Measurements from ENCODE around the gene TXNRD2.
A peak's percentile ranks its signal among the peaks of the same experiment; 100 is the strongest.

Gene TXNRD2

GRCh38 chr22:19941365-19942082 lies at the start of gene TXNRD2, which contains the start of gene COMT:
TXNRD2 (minus strand) TSS chr22:19941818; CDS start chr22:19941803, 15 bp downstream.
COMT (plus strand) TSS chr22:19941772; CDS start chr22:19962527, 20,755 bp downstream.
- DNase-seq (ENCODE audit: low spot score in 2 of 2), result peak; percentile 63 to 83
- Mint-ChIP-seq H3K4me3 (peak within 1 kb of the TSS; percentile 92), H3K4me1 (peaks cover 30% of the 10 kb centered on the region), H3K9me3 (peaks cover 5% of the 10 kb centered on the region), H3K36me3 (peaks cover 13% of the 10 kb centered on the region), H3K27ac (peak within 1 kb of the TSS; percentile 98)
- ATAC-seq, result peak; percentile 94

GRCh38 chr22:19991395-19991644 lies 49.7 kb upstream of the TXNRD2 start:
- Mint-ChIP-seq H3K4me3 (no peak overlapping the region), H3K9me3 (no peaks in the 10 kb centered on the region), H3K4me1 (no peaks in the 10 kb centered on the region), H3K36me3 (no peaks in the 10 kb centered on the region), H3K27ac (no peak overlapping the region)
- ATAC-seq (no peak), DNase-seq (ENCODE audit: low spot score in 2 of 2) (no peak)

GRCh38 chr22:19990609-19991394 lies 49.2 kb upstream of the TXNRD2 start:
- Mint-ChIP-seq H3K27ac (no peak overlapping the region), H3K4me1 (no peaks in the 10 kb centered on the region), H3K9me3 (no peaks in the 10 kb centered on the region), H3K4me3 (no peak overlapping the region), H3K36me3 (no peaks in the 10 kb centered on the region)
- no peak for ATAC-seq
- DNase-seq (ENCODE audit: low spot score in 2 of 2), result no peak

GRCh38 chr22:19990188-19990587 lies 48.6 kb upstream of the TXNRD2 start:
- ATAC-seq, result no peak
- Mint-ChIP-seq H3K4me1 (no peaks in the 10 kb centered on the region), H3K4me3 (no peak overlapping the region)

GRCh38 chr22:19989725-19990067 lies 48.1 kb upstream of the TXNRD2 start:
- H3K4me1 Mint-ChIP-seq, result no peaks in the 10 kb centered on the region
- H3K4me3 Mint-ChIP-seq, result no peak overlapping the region
- H3K36me3 Mint-ChIP-seq, result no peaks in the 10 kb centered on the region
- no peak overlapping the region for H3K27ac Mint-ChIP-seq
- H3K9me3 Mint-ChIP-seq, result no peaks in the 10 kb centered on the region
- DNase-seq (ENCODE audit: low spot score in 2 of 2), result no peak
- no peak for ATAC-seq

More at GRCh38 chr22:19990188-19990587, 48.6 kb upstream of the TXNRD2 start:
- H3K27ac Mint-ChIP-seq, result no peak overlapping the region
- H3K9me3 Mint-ChIP-seq, result no peaks in the 10 kb centered on the region
- H3K36me3 Mint-ChIP-seq, result no peaks in the 10 kb centered on the region
- DNase-seq (ENCODE audit: low spot score in 2 of 2), result no peak

GRCh38 chr22:19988965-19989724 lies 47.5 kb upstream of the TXNRD2 start:
- Mint-ChIP-seq H3K27ac (no peak overlapping the region), H3K4me3 (no peak overlapping the region), H3K9me3 (no peaks in the 10 kb centered on the region), H3K36me3 (no peaks in the 10 kb centered on the region), H3K4me1 (no peaks in the 10 kb centered on the region)
- ATAC-seq, result no peak
- no peak for DNase-seq (ENCODE audit: low spot score in 2 of 2)

- Mint-ChIP-seq H3K4me1 (no peaks in the 10 kb centered on the region), H3K27ac (no peak overlapping the region), H3K4me3 (peak overlapping the region; percentile 41), H3K36me3 (no peaks in the 10 kb centered on the region), H3K9me3 (no peaks in the 10 kb centered on the region)
- DNase-seq (ENCODE audit: low spot score in 2 of 2) (no peak), ATAC-seq (no peak)
Measured at GRCh38 chr22:19988331-19988808, 46.8 kb upstream of the TXNRD2 start.

GRCh38 chr22:19987394-19988306 lies 46.0 kb upstream of the TXNRD2 start:
- Mint-ChIP-seq H3K36me3 (no peaks in the 10 kb centered on the region), H3K4me3 (peak overlapping the region; percentile 41), H3K4me1 (no peaks in the 10 kb centered on the region), H3K9me3 (no peaks in the 10 kb centered on the region), H3K27ac (no peak overlapping the region)
- ATAC-seq, result no peak
- DNase-seq (ENCODE audit: low spot score in 2 of 2), result no peak

GRCh38 chr22:19986410-19987341 lies 45.1 kb upstream of the TXNRD2 start:
- Mint-ChIP-seq H3K4me3 (peak overlapping the region; percentile 41), H3K4me1 (no peaks in the 10 kb centered on the region), H3K36me3 (no peaks in the 10 kb centered on the region), H3K9me3 (no peaks in the 10 kb centered on the region), H3K27ac (no peak overlapping the region)
- peak; percentile 70 to 78 for DNase-seq (ENCODE audit: low spot score in 2 of 2)
- peak; percentile 80 for ATAC-seq

GRCh38 chr22:19986011-19986409 lies 44.4 kb upstream of the TXNRD2 start:
- no peaks in the 10 kb centered on the region for H3K9me3 Mint-ChIP-seq
- H3K4me1 Mint-ChIP-seq, result no peaks in the 10 kb centered on the region
- peak overlapping the region; percentile 32 for H3K4me3 Mint-ChIP-seq
- no peak for ATAC-seq
- DNase-seq (ENCODE audit: low spot score in 2 of 2), result no peak
- H3K36me3 Mint-ChIP-seq, result no peaks in the 10 kb centered on the region
- no peak overlapping the region for H3K27ac Mint-ChIP-seq

GRCh38 chr22:19984851-19985811 lies 43.5 kb upstream of the TXNRD2 start:
- no peaks in the 10 kb centered on the region for H3K36me3 Mint-ChIP-seq
- H3K9me3 Mint-ChIP-seq, result no peaks in the 10 kb centered on the region
- no peak overlapping the region for H3K27ac Mint-ChIP-seq
- H3K4me1 Mint-ChIP-seq, result no peaks in the 10 kb centered on the region
- DNase-seq (ENCODE audit: low spot score in 2 of 2) (no peak), ATAC-seq (no peak)
- H3K4me3 Mint-ChIP-seq, result no peak overlapping the region

GRCh38 chr22:19984201-19984753 lies 42.7 kb upstream of the TXNRD2 start:
- DNase-seq (ENCODE audit: low spot score in 2 of 2), result no peak
- H3K4me1 Mint-ChIP-seq, result no peaks in the 10 kb centered on the region
- H3K4me3 Mint-ChIP-seq, result no peak overlapping the region
- H3K36me3 Mint-ChIP-seq, result no peaks in the 10 kb centered on the region
- no peak overlapping the region for H3K27ac Mint-ChIP-seq
- peak; percentile 51 for ATAC-seq
- H3K9me3 Mint-ChIP-seq, result no peaks in the 10 kb centered on the region

- ATAC-seq (no peak), DNase-seq (ENCODE audit: low spot score in 2 of 2) (no peak)
- H3K27ac Mint-ChIP-seq, result no peak overlapping the region
- no peaks in the 10 kb centered on the region for H3K4me1 Mint-ChIP-seq
- H3K4me3 Mint-ChIP-seq, result no peak overlapping the region
- H3K36me3 Mint-ChIP-seq, result no peaks in the 10 kb centered on the region
- H3K9me3 Mint-ChIP-seq, result no peaks in the 10 kb centered on the region
Measured at GRCh38 chr22:19983741-19984140, 42.1 kb upstream of the TXNRD2 start.
